ENCODE results near the gene SLC25A11.

SLC25A11 gene

GRCh38 chr17:4891411-4892410, 48.1 kb downstream of the SLC25A11 start:
- ATAC-seq (no peak), DNase-seq (ENCODE audit: low spot score in 2 of 2) (no peak)
- Mint-ChIP-seq H3K4me1 (no peaks in the 10 kb centered on the region), H3K4me3 (no peak overlapping the region), H3K27ac (no peak overlapping the region), H3K36me3 (peaks cover 85% of the 10 kb centered on the region), H3K9me3 (no peaks in the 10 kb centered on the region)

- ATAC-seq = no peak
These were observed 52.3 kb downstream of the SLC25A11 start for GRCh38 chr17:4887581-4887980.

More at GRCh38 chr17:4887581-4887980, 52.3 kb downstream of the SLC25A11 start:
- Mint-ChIP-seq H3K36me3 (peaks cover 76% of the 10 kb centered on the region), H3K27ac (peak overlapping the region; percentile 10), H3K4me1 (peaks cover 6% of the 10 kb centered on the region), H3K9me3 (no peaks in the 10 kb centered on the region), H3K4me3 (no peak overlapping the region)
- DNase-seq (ENCODE audit: low spot score in 2 of 2) = no peak

All from stimulated activated effector memory CD8-positive, alpha-beta T cell treated with anti-CD3 and anti-CD28 coated beads, Interleukin-12 subunit alpha, Interleukin-12 subunit beta, amount 100 ng/mL, for 72 hours (primary cell).